ENCODE data around the gene HDAC11. TPM values are rescaled to one million over a fixed set of nuclear protein-coding genes. Genes with fewer than 3 reads are reported as not detected.
"Not testable (repeated sequence)": the region's sequence is repeated elsewhere in the genome, so short reads cannot be mapped to it uniquely, and the experiment has no call there.

HDAC11 gene
- total RNA-seq, 2 donors from 2014 or later = 3.6 to 5.4 TPM

- Mint-ChIP-seq H3K27ac (no peak overlapping the region), H3K27me3 (no peaks in the 10 kb centered on the region), H3K4me1 (no peaks in the 10 kb centered on the region), H3K4me3 (no peak overlapping the region), H3K9me3 (no peaks in the 10 kb centered on the region), H3K36me3 (ENCODE audit: low read depth) (no peaks in the 10 kb centered on the region)
- no peak for ATAC-seq (replicated peaks)
Observed at GRCh38 chr3:13515786-13516759, 36.0 kb downstream of the HDAC11 start.

- Mint-ChIP-seq H3K27ac (no peak overlapping the region), H3K27me3 (no peaks in the 10 kb centered on the region), H3K9me3 (no peaks in the 10 kb centered on the region), H3K36me3 (ENCODE audit: low read depth) (no peaks in the 10 kb centered on the region), H3K4me1 (no peaks in the 10 kb centered on the region), H3K4me3 (no peak overlapping the region)
- ATAC-seq (replicated peaks) = no peak
Observed at GRCh38 chr3:13516760-13517135, 36.6 kb downstream of the HDAC11 start.

GRCh38 chr3:13517253-13517977 lies 37.3 kb downstream of the HDAC11 start:
- no peak for ATAC-seq (replicated peaks)
- Mint-ChIP-seq H3K36me3 (ENCODE audit: low read depth) (no peaks in the 10 kb centered on the region), H3K4me1 (no peaks in the 10 kb centered on the region), H3K9me3 (no peaks in the 10 kb centered on the region), H3K4me3 (no peak overlapping the region), H3K27ac (no peak overlapping the region), H3K27me3 (no peaks in the 10 kb centered on the region)

- no peaks in the 10 kb centered on the region for H3K9me3 Mint-ChIP-seq
- no peaks in the 10 kb centered on the region for H3K27me3 Mint-ChIP-seq
- no peak for ATAC-seq (replicated peaks)
- H3K4me1 Mint-ChIP-seq = no peaks in the 10 kb centered on the region
- no peak overlapping the region for H3K4me3 Mint-ChIP-seq
- H3K27ac Mint-ChIP-seq = no peak overlapping the region
- no peaks in the 10 kb centered on the region for H3K36me3 Mint-ChIP-seq (ENCODE audit: low read depth)
Observed at GRCh38 chr3:13518516-13518953, 38.4 kb downstream of the HDAC11 start.

GRCh38 chr3:13519006-13519791 lies 39.1 kb downstream of the HDAC11 start:
- no peak for ATAC-seq (replicated peaks)
- Mint-ChIP-seq H3K4me3 (no peak overlapping the region), H3K27me3 (no peaks in the 10 kb centered on the region), H3K27ac (no peak overlapping the region), H3K9me3 (no peaks in the 10 kb centered on the region), H3K4me1 (no peaks in the 10 kb centered on the region), H3K36me3 (ENCODE audit: low read depth) (no peaks in the 10 kb centered on the region)

GRCh38 chr3:13520326-13520880 lies 40.3 kb downstream of the HDAC11 start:
- Mint-ChIP-seq H3K4me1 (no peaks in the 10 kb centered on the region), H3K9me3 (no peaks in the 10 kb centered on the region), H3K4me3 (no peak overlapping the region), H3K36me3 (ENCODE audit: low read depth) (no peaks in the 10 kb centered on the region), H3K27me3 (no peaks in the 10 kb centered on the region), H3K27ac (no peak overlapping the region)
- no peak for ATAC-seq (replicated peaks)

GRCh38 chr3:13521309-13521708 lies 41.2 kb downstream of the HDAC11 start:
- Mint-ChIP-seq H3K36me3 (ENCODE audit: low read depth) (no peaks in the 10 kb centered on the region), H3K9me3 (no peaks in the 10 kb centered on the region), H3K27me3 (no peaks in the 10 kb centered on the region)

GRCh38 chr3:13521749-13522148 lies 41.6 kb downstream of the HDAC11 start:
- not testable (repeated sequence) for H3K27ac Mint-ChIP-seq; H3K27me3 Mint-ChIP-seq; H3K4me3 Mint-ChIP-seq; H3K9me3 Mint-ChIP-seq; H3K4me1 Mint-ChIP-seq; H3K36me3 Mint-ChIP-seq (ENCODE audit: low read depth); ATAC-seq (replicated peaks)

More at GRCh38 chr3:13521309-13521708, 41.2 kb downstream of the HDAC11 start:
- Mint-ChIP-seq H3K4me3 (no peak overlapping the region), H3K4me1 (no peaks in the 10 kb centered on the region), H3K27ac (no peak overlapping the region)
- no peak for ATAC-seq (replicated peaks)

- H3K9me3 Mint-ChIP-seq = no peaks in the 10 kb centered on the region
- no peaks in the 10 kb centered on the region for H3K27me3 Mint-ChIP-seq
- no peak overlapping the region for H3K27ac Mint-ChIP-seq
- H3K4me1 Mint-ChIP-seq = no peaks in the 10 kb centered on the region
- H3K4me3 Mint-ChIP-seq = no peak overlapping the region
- H3K36me3 Mint-ChIP-seq (ENCODE audit: low read depth) = no peaks in the 10 kb centered on the region
- no peak for ATAC-seq (replicated peaks)
Observed at GRCh38 chr3:13522236-13522635, 42.1 kb downstream of the HDAC11 start.

GRCh38 chr3:13524979-13525669 lies 45.0 kb downstream of the HDAC11 start:
- Mint-ChIP-seq H3K27ac (no peak overlapping the region), H3K4me3 (no peak overlapping the region), H3K9me3 (no peaks in the 10 kb centered on the region), H3K27me3 (peaks cover 10% of the 10 kb centered on the region), H3K36me3 (ENCODE audit: low read depth) (no peaks in the 10 kb centered on the region), H3K4me1 (no peaks in the 10 kb centered on the region)
- no peak for ATAC-seq (replicated peaks)

- no peak overlapping the region for H3K4me3 Mint-ChIP-seq
- H3K4me1 Mint-ChIP-seq = no peaks in the 10 kb centered on the region
- ATAC-seq (replicated peaks) = no peak
- H3K27ac Mint-ChIP-seq = no peak overlapping the region
- H3K9me3 Mint-ChIP-seq = no peaks in the 10 kb centered on the region
- peaks cover 10% of the 10 kb centered on the region for H3K27me3 Mint-ChIP-seq
- H3K36me3 Mint-ChIP-seq (ENCODE audit: low read depth) = no peaks in the 10 kb centered on the region
Observed at GRCh38 chr3:13525827-13526625, 45.9 kb downstream of the HDAC11 start.

GRCh38 chr3:13526626-13526949 lies 46.5 kb downstream of the HDAC11 start:
- ATAC-seq (replicated peaks) = no peak
- Mint-ChIP-seq H3K27me3 (peaks cover 10% of the 10 kb centered on the region), H3K36me3 (ENCODE audit: low read depth) (no peaks in the 10 kb centered on the region), H3K4me3 (no peak overlapping the region), H3K4me1 (no peaks in the 10 kb centered on the region), H3K9me3 (no peaks in the 10 kb centered on the region), H3K27ac (no peak overlapping the region)

- ATAC-seq (replicated peaks) = no peak
- Mint-ChIP-seq H3K4me1 (no peaks in the 10 kb centered on the region), H3K4me3 (no peak overlapping the region), H3K27me3 (peaks cover 13% of the 10 kb centered on the region), H3K36me3 (ENCODE audit: low read depth) (no peaks in the 10 kb centered on the region), H3K27ac (no peak overlapping the region), H3K9me3 (no peaks in the 10 kb centered on the region)
Observed at GRCh38 chr3:13528217-13528867, 48.2 kb downstream of the HDAC11 start.
